NCI-H2081 (cell line): ENCODE data around the gene ABCC10.
A peak's percentile ranks its signal among the peaks of the same experiment; 100 is the strongest.
"Not testable (repeated sequence)": the region's sequence is repeated elsewhere in the genome, so short reads cannot be mapped to it uniquely, and the experiment has no call there.

Experiments
- DNase-seq, 2 experiments: peaks; one replicate each; lab custom pipeline; 2025; lab: John Stamatoyannopoulos, UW

The ABCC10 gene

GRCh38 chr6:43427406-43428111 is at the start of gene ABCC10:
Gene ABCC10 (plus strand): TSS chr6:43427541. CDS start chr6:43427979, 438 bp downstream.
- peak; percentile 93 to 97 for DNase-seq

GRCh38 chr6:43377710-43378229 is 49.6 kb upstream of the ABCC10 start:
- no peak for DNase-seq

DNA sequence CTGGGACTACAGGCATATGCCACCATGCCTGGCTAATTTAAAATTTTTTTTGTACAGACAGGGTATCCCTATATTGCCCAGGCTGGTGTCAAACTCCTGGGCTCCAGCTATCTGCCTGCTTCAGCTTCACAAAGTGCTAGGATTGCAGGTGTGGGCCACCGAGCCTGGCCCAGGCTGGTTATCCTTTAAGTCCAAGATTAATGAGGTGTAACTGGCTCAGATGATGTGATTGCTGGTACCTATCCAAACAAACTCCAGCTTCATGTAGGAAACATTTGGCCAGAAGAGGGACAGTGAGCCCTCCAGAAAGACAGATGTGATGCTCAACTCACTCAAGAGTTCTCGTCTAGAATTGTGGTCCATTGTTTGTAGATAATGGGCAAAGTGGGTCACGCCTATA is 48.7 kb upstream of the ABCC10 start:
- no peak for DNase-seq

DNA sequence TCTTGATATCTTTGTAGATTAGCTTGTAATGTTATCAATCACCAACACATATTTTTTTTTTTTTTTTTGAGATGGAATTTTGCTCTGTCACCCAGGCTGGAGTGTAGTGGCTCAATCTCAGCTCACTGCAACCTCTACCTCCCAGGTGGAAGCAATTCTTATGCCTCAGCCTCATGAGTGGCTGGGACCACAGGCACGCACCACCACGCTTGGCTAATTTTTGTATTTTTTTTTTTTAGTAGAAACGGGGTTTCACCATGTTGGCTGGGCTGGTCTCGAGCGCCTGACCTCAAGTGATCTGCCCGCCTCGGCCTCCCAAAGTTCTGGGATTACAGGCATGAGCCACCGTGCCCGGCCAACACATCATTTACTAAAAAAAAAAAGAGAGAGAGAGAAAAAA is 46.5 kb upstream of the ABCC10 start:
- DNase-seq: not testable (repeated sequence)

DNA sequence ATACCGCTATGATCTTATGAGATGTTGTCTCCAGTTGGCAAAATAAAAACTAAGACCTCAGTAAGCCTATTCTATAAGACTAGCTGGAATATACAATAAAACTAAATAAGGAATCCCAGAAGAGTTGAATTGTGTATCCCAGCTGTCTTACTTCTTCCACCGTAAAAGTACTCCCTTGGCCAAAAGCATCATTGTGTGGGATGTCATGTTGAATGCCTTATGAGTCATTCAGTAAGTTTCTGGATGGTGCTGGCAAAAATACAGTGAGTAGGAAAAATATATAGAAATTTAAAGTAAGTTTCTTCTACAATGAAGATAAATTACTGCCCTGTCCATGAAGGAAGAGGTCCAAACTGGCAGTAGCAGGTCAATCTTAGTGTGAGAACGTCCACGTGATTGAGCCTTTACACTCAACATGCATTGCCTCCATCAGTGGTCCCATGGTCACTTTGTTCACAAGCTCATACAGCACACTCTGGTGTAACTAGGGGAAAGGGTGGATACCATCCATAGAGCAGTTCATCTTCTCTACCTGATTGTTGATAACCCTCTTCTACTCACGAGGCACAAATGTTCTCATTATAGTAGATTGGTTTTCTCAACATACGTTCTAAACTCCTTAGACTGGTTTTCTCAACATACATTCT is 44.2 kb upstream of the ABCC10 start:
- no peak for DNase-seq

GRCh38 chr6:43386492-43386891 is 40.8 kb upstream of the ABCC10 start:
- DNase-seq: no peak

DNA sequence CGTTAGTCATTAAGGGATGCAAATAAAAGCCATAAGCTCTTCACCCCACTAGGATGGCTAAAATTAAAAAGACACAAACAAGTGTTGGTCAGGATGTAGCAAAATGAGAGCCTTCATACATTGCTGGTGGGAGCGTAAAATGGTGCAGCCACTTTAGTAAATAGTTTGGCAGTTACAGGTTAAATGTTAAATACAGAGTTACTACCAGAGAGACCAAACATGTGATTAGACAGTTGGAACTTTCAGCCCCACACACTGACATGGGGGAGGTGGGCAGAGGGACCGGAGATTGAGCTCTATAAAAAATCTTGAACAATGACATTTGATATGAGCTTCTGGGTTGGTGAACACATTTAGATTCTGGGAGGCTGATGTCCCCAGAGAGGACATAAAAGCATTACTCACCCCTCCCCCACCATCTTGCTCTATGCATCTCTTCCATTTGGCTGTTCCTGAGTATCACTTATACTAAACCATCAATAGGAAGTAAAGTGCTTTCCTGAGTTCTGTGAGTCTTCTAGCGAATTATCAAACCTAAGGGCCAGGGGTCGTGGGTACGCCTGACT is 37.5 kb upstream of the ABCC10 start:
- no peak for DNase-seq

- not testable (repeated sequence) for DNase-seq
Measured at GRCh38 chr6:43390753-43391439, 36.4 kb upstream of the ABCC10 start.

- DNase-seq: no peak
Measured at GRCh38 chr6:43391440-43392031, 35.8 kb upstream of the ABCC10 start.

GRCh38 chr6:43393133-43393532 is 34.2 kb upstream of the ABCC10 start:
- not testable (repeated sequence) for DNase-seq

DNA sequence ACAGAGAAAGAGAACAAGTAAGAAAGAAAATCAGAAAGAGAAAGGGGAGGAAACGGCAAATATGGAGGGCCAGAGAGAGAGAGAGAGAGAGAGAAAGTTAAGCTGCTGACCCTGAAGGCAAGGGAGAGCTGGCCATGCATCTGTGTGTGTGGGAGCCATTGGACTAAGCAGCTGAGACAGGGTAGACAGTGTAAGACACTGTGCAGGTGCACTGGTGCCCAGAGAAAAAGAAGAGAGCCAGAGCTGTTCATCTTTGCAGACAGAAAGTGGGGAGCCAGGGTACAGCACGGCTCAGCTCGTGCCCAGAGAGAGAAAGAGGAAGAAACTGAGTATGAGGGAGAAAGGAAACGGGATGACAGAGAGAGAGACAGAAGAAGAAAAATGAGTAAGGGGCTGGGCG is 33.7 kb upstream of the ABCC10 start:
- no peak for DNase-seq

GRCh38 chr6:43394982-43395381 is 32.4 kb upstream of the ABCC10 start:
- DNase-seq: no peak

DNA sequence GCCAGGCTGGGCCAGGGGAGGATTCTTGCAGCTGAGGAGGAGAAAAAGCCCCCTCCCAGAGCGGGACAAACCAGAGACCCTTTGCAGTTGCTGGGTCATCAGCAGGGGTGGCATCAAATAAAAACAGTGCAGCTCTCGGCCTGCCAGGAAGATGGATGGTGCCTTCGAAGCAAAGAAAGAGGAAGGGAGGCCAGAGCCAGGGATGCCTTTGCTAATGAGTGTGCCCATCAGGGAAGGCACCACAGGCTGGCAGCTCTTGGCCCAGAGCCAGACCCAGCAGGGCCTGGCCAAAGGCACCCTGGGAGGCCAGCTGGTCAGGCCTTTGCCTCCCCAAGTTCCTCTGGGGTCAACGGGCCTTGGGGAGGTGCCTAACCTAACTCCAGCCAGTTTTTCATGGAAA is 31.6 kb upstream of the ABCC10 start:
- no peak for DNase-seq

GRCh38 chr6:43396408-43397149 is 30.8 kb upstream of the ABCC10 start:
- no peak for DNase-seq

DNA sequence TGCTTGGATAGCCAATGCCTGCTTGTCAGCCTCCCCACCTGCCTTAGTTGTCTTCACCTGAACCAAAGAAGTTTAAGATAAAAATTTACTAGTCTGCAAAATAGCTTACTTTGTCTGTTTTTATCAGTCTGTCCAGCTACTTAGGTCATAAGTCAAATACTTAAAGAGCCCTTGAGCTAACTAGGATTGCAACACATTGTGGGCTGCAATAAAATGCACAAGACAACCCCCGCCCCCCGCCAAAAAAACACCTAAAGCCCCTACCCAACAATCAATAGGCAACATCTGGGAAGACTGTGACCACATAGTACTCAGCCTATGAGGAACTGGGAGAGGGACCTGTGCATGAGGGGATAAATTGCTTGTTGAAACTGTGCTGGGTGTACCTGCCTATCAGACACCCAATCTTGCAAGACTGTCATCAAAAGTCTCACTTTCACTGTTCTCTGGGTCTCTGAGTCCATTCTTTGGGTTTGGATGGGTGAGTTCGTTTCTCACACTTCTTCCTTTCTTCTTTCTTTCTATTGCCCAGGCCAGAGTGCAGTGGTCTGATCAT is 27.3 kb upstream of the ABCC10 start:
- DNase-seq: no peak

GRCh38 chr6:43401730-43402129 is 25.6 kb upstream of the ABCC10 start:
- no peak for DNase-seq

GRCh38 chr6:43402820-43403219 is 24.5 kb upstream of the ABCC10 start:
- DNase-seq: no peak

DNA sequence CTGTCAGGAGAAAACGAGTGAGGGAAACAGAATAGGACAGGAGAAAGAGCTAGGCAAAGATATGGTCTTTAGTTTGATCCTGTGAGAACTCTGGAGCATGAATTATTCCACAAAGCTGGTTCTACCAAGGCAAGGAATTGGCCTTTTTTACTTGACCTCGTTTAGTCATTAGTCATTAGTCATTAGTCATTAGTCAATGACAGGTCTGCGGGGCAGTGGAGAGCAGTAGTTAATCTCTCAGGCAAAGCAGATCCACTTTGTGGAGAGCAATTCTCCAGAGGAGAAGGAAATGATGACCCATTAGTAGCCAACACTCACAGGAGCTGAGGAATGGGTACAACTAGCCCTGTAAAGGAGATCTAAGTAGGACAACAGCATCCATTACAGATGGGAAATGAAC is 22.0 kb upstream of the ABCC10 start:
- no peak for DNase-seq

- DNase-seq: no peak
Measured at GRCh38 chr6:43407296-43407695, 20.0 kb upstream of the ABCC10 start.

GRCh38 chr6:43408259-43408658 is 19.1 kb upstream of the ABCC10 start:
- DNase-seq: no peak

DNA sequence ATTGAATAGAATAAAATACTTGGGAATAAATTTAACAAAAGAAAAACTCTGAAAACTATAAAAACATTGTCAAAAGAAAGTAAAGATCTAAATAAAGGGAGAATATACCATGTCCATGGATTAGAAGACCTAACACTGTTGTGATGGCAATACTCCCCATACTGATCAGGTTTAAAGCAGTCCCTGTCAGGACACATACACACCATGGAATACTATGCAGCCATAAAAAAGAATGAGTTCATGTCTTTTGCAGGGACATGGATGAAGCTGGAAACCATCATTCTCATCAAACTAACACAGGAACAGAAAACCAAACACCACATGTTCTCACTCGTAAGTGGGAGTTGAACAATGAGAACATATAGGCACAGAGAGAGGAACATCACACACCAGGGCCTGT is 16.6 kb upstream of the ABCC10 start:
- not testable (repeated sequence) for DNase-seq
